ENCODE results near the gene PEX14. TPM values are rescaled to one million over a fixed set of nuclear protein-coding genes. Genes with fewer than 3 reads are reported as not detected.

The PEX14 gene
- total RNA-seq, 6 experiments from 2014 or later, result 10.5 to 26.5 (median 16.5) TPM

GRCh38 chr1:10489291-10490055 lies 14.7 kb downstream of the PEX14 start:
- WGBS (ENCODE audit: insufficient coverage, low coverage, low lambda C conversion rate, missing lambda C conversion rate), result 9% methylated on average over 3 of the region's 4 CpGs
- TF ChIP-seq CTCF (IDR thresholded peaks at IDR 0.05) (no peak), POLR2A (IDR thresholded peaks at IDR 0.05) (no peak)
- H3K36me3 ChIP-seq, result no peaks in the 10 kb centered on the region
- H3K4me1 ChIP-seq, result peaks cover 0 to 51% (median 17%) of the 10 kb centered on the region in 4 donors
- peak; percentile 82 to 91 (median 89) for ATAC-seq
- intact Hi-C loops (cut with DNase I), result loop anchor here in 1 of 2 donors (5.0 kb wide), 1 partner anchor 57 kb away; the partner anchor contains the start of gene CENPS
- H3K4me3 ChIP-seq, result peak overlapping the region in 2 of 3 donors; percentile 24 to 34
- no peaks in the 10 kb centered on the region for H3K9me3 ChIP-seq
- peak overlapping the region; percentile 28 to 83 (median 82) for H3K27ac ChIP-seq
- DNase-seq, result no peak
- H3K27me3 ChIP-seq, result no peaks in the 10 kb centered on the region

- peak in 2 of 3 donors; percentile 74 to 76 for DNase-seq
These were observed 15.7 kb downstream of the PEX14 start for GRCh38 chr1:10490286-10490970.

GRCh38 chr1:10494418-10494753 lies 19.6 kb downstream of the PEX14 start:
- Histone ChIP-seq H3K4me1 (peaks cover 0 to 45% (median 18%) of the 10 kb centered on the region in 4 donors), H3K27ac (no peak overlapping the region), H3K4me3 (no peak overlapping the region), H3K9me3 (no peaks in the 10 kb centered on the region), H3K27me3 (no peaks in the 10 kb centered on the region), H3K36me3 (peaks cover 0 to 10% (median 0%) of the 10 kb centered on the region in 4 donors)
- ATAC-seq (no peak), DNase-seq (no peak)
- TF ChIP-seq CTCF (IDR thresholded peaks at IDR 0.05) (no peak), POLR2A (IDR thresholded peaks at IDR 0.05) (no peak)
- intact Hi-C loops (cut with DNase I), result loop anchor here in 1 of 2 donors (5.0 kb wide), 1 partner anchor 62 kb away; the partner anchor contains the start of gene CENPS
- WGBS (ENCODE audit: insufficient coverage, low coverage, low lambda C conversion rate, missing lambda C conversion rate), result 40% methylated on average over 5 of the region's 5 CpGs

More at GRCh38 chr1:10490286-10490970, 15.7 kb downstream of the PEX14 start:
- Histone ChIP-seq H3K9me3 (no peaks in the 10 kb centered on the region), H3K4me1 (peaks cover 0 to 53% (median 19%) of the 10 kb centered on the region in 4 donors), H3K27me3 (no peaks in the 10 kb centered on the region), H3K4me3 (peak overlapping the region in 2 of 3 donors; percentile 24 to 34), H3K36me3 (no peaks in the 10 kb centered on the region), H3K27ac (peak overlapping the region in 2 of 3 donors; percentile 82 to 83)
- ATAC-seq, result peak; percentile 7 to 70 (median 52)
- WGBS (ENCODE audit: insufficient coverage, low coverage, low lambda C conversion rate, missing lambda C conversion rate), result 51% methylated on average over 12 of the region's 12 CpGs
- TF ChIP-seq POLR2A (IDR thresholded peaks at IDR 0.05) (no peak), CTCF (IDR thresholded peaks at IDR 0.05) (no peak)
- intact Hi-C loops (cut with DNase I), result loop anchor here in 1 of 2 donors (5.0 kb wide), 1 partner anchor 58 kb away; the partner anchor contains the start of gene CENPS

- H3K27me3 ChIP-seq, result no peaks in the 10 kb centered on the region
- H3K4me1 ChIP-seq, result peaks cover 0 to 45% (median 16%) of the 10 kb centered on the region in 4 donors
- no peaks in the 10 kb centered on the region for H3K9me3 ChIP-seq
- TF ChIP-seq POLR2A (IDR thresholded peaks at IDR 0.05) (no peak), CTCF (IDR thresholded peaks at IDR 0.05) (peak; percentile 83 to 91 (median 89))
- ATAC-seq (peak; percentile 78 to 87 (median 81)), DNase-seq (peak; percentile 73 to 80 (median 79))
- H3K4me3 ChIP-seq, result peak overlapping the region in 1 of 3 donors; percentile 6
- intact Hi-C loops (cut with DNase I), result loop anchor here (5.0 kb wide), 1 partner anchor 63 kb away; the partner anchor contains the start of gene CENPS (in 2 of the 2)
- H3K27ac ChIP-seq, result no peak overlapping the region
- H3K36me3 ChIP-seq, result peaks cover 0 to 10% (median 0%) of the 10 kb centered on the region in 4 donors
- 2% methylated on average over 14 of the region's 15 CpGs for WGBS (ENCODE audit: insufficient coverage, low coverage, low lambda C conversion rate, missing lambda C conversion rate)
These were observed 20.2 kb downstream of the PEX14 start for GRCh38 chr1:10494754-10495474.
